ENCODE measurements around the gene CELSR1. TPM values are rescaled to one million over a fixed set of nuclear protein-coding genes. Genes with fewer than 3 reads are reported as not detected.

The CELSR1 gene
- total RNA-seq, 1 experiment from 2014 or later: 33.2 TPM

- no peak for DNase-seq
- intact Hi-C loops (cut with micrococcal nuclease; ENCODE audit: unreplicated experiment): no loop called here
- POLR2A ChIA-PET: no interaction called here
- BruUV-seq (replicated peaks): no TSS peak
- peaks cover 96% of the 10 kb centered on the region for H3K36me3 Mint-ChIP-seq (ENCODE audit: insufficient read depth, unreplicated experiment)
- no peaks in the 10 kb centered on the region for H3K27me3 Mint-ChIP-seq (ENCODE audit: insufficient read depth, unreplicated experiment)
- H3K4me1 Mint-ChIP-seq (ENCODE audit: low read depth, unreplicated experiment): no peaks in the 10 kb centered on the region
- TF ChIP-seq CTCF (IDR thresholded peaks at IDR 0.05; ENCODE audit: insufficient read depth in 1 of 2, low read depth in 1 of 2, low read length in 1 of 2, severe bottlenecking in 1 of 2, unreplicated experiment in 1 of 2): no peak
- no peaks in the 10 kb centered on the region for H3K4me1 ChIP-seq
- CTCF ChIA-PET: no interaction called here
- no peaks in the 10 kb centered on the region for H3K9me3 Mint-ChIP-seq (ENCODE audit: unreplicated experiment)
- H3K4me3 ChIP-seq (ENCODE audit: low read depth, low read length): no peak overlapping the region
- H3K9me3 ChIP-seq: no peaks in the 10 kb centered on the region
- H3K36me3 ChIP-seq (ENCODE audit: control insufficient read depth, insufficient read depth, low read length): peaks cover 3% of the 10 kb centered on the region
- H3K4me3 Mint-ChIP-seq (ENCODE audit: unreplicated experiment): no peak overlapping the region
- no peaks in the 10 kb centered on the region for H3K27me3 ChIP-seq (replicated peaks; ENCODE audit: control insufficient read depth, insufficient read depth, low read length)
- no peak overlapping the region for H3K27ac Mint-ChIP-seq (ENCODE audit: unreplicated experiment)
These were observed 183.8 kb downstream of the CELSR1 start for GRCh38 chr22:46353483-46354105.

DNA sequence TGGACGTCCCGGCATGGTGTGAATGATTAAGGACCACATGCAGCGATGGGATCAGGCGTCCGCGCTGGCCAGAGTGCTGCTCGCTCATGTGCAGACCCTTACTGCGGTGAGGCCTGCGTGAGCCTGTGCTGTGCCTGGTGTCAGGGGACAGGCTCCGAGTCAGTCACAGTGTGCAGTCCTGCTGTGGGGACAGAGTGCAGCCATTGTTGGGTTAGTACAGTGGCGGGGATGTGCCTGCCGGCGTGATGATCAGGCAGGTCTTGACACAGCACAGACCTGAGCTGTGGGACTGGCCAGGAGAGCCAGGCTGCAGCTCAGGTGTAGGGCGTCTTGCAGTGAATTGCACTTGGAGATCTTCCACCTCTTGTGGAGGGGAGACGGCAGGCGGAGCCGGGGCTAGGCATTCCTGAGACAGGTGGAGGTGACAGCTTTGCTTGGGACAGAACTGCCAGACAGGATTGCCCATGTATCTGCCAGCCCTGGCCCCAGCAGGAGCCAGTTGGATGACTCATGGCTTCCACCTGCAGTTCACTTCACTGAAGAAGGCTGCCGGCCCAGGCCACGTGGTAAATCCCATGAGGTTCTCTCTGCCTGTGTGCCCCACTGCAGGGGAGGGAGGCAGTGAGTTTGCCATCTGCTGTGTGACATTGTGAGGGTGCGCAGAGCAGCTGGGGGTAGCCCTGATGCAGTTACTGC is 184.6 kb downstream of the CELSR1 start:
- H3K4me3 ChIP-seq (ENCODE audit: low read depth, low read length): no peak overlapping the region
- BruUV-seq (replicated peaks): no TSS peak
- no peaks in the 10 kb centered on the region for H3K9me3 ChIP-seq
- H3K4me1 Mint-ChIP-seq (ENCODE audit: low read depth, unreplicated experiment): no peaks in the 10 kb centered on the region
- ChIA-PET POLR2A (no interaction called here), CTCF (no interaction called here)
- H3K36me3 ChIP-seq (ENCODE audit: control insufficient read depth, insufficient read depth, low read length): peaks cover 3% of the 10 kb centered on the region
- H3K4me1 ChIP-seq: no peaks in the 10 kb centered on the region
- no peak for DNase-seq
- no peaks in the 10 kb centered on the region for H3K9me3 Mint-ChIP-seq (ENCODE audit: unreplicated experiment)
- peaks cover 98% of the 10 kb centered on the region for H3K36me3 Mint-ChIP-seq (ENCODE audit: insufficient read depth, unreplicated experiment)
- no peak overlapping the region for H3K4me3 Mint-ChIP-seq (ENCODE audit: unreplicated experiment)
- no peaks in the 10 kb centered on the region for H3K27me3 Mint-ChIP-seq (ENCODE audit: insufficient read depth, unreplicated experiment)
- H3K27me3 ChIP-seq (replicated peaks; ENCODE audit: control insufficient read depth, insufficient read depth, low read length): no peaks in the 10 kb centered on the region
- intact Hi-C loops (cut with micrococcal nuclease; ENCODE audit: unreplicated experiment): no loop called here
- no peak for TF ChIP-seq CTCF (IDR thresholded peaks at IDR 0.05; ENCODE audit: insufficient read depth in 1 of 2, low read depth in 1 of 2, low read length in 1 of 2, severe bottlenecking in 1 of 2, unreplicated experiment in 1 of 2)
- peak overlapping the region; percentile 64 for H3K27ac Mint-ChIP-seq (ENCODE audit: unreplicated experiment)

- no peak overlapping the region for H3K27ac Mint-ChIP-seq (ENCODE audit: unreplicated experiment)
- H3K27me3 Mint-ChIP-seq (ENCODE audit: insufficient read depth, unreplicated experiment): no peaks in the 10 kb centered on the region
- H3K4me3 Mint-ChIP-seq (ENCODE audit: unreplicated experiment): no peak overlapping the region
- no peak overlapping the region for H3K4me3 ChIP-seq (ENCODE audit: low read depth, low read length)
- no peaks in the 10 kb centered on the region for H3K9me3 ChIP-seq
- H3K36me3 ChIP-seq (ENCODE audit: control insufficient read depth, insufficient read depth, low read length): peaks cover 3% of the 10 kb centered on the region
- BruUV-seq (replicated peaks): no TSS peak
- DNase-seq: no peak
- no peaks in the 10 kb centered on the region for H3K4me1 ChIP-seq
- no peaks in the 10 kb centered on the region for H3K9me3 Mint-ChIP-seq (ENCODE audit: unreplicated experiment)
- no peaks in the 10 kb centered on the region for H3K4me1 Mint-ChIP-seq (ENCODE audit: low read depth, unreplicated experiment)
- ChIA-PET CTCF (no interaction called here), POLR2A (no interaction called here)
- TF ChIP-seq CTCF (IDR thresholded peaks at IDR 0.05; ENCODE audit: insufficient read depth in 1 of 2, low read depth in 1 of 2, low read length in 1 of 2, severe bottlenecking in 1 of 2, unreplicated experiment in 1 of 2): no peak
- intact Hi-C loops (cut with micrococcal nuclease; ENCODE audit: unreplicated experiment): no loop called here
- H3K27me3 ChIP-seq (replicated peaks; ENCODE audit: control insufficient read depth, insufficient read depth, low read length): no peaks in the 10 kb centered on the region
- peaks cover 97% of the 10 kb centered on the region for H3K36me3 Mint-ChIP-seq (ENCODE audit: insufficient read depth, unreplicated experiment)
These were observed 185.1 kb downstream of the CELSR1 start for GRCh38 chr22:46352276-46352675.
